Motor neuron (in vitro differentiated cells): Measurements from ENCODE around the gene PAQR5. TPM values are rescaled to one million over a fixed set of nuclear protein-coding genes. Genes with fewer than 3 reads are reported as not detected.
A peak's percentile ranks its signal among the peaks of the same experiment; 100 is the strongest.

Experiments
- ATAC-seq, 8 experiments: fragments of 200-7000 bp; cut with Tn5 transposase; replicated peaks in 6 of 8; 2 replicates each; pipeline ENCODE4 v1.8.0; 2021; ENCODE audit warnings: mild to moderate bottlenecking in 8 of 8, moderate library complexity in 8 of 8
- H3K27ac ChIP-seq, 2 donors: fragments of 250-450 bp; sonication (Bioruptor Pico); 2 replicates each; pipeline ENCODE4 v1.9.0; 2021; ENCODE audit warnings: antibody characterized with exemption in 2 of 2, mild to moderate bottlenecking in 2 of 2, moderate library complexity in 1 of 2
- H3K4me1 ChIP-seq, 2 donors: fragments of 250-450 bp; sonication (Bioruptor Pico); replicated peaks in 1 of 2; 2 replicates each; pipeline ENCODE4 v1.6.1; 2021; ENCODE audit warnings: antibody characterized with exemption in 2 of 2, mild to moderate bottlenecking in 2 of 2, moderate library complexity in 1 of 2
- H3K4me3 ChIP-seq, 5 donors: fragments of 250-450 bp; sonication (Bioruptor Pico); 2 replicates each; pipeline ENCODE4 v1.9.0; 2021; ENCODE audit warnings: antibody characterized with exemption in 5 of 5, mild to moderate bottlenecking in 5 of 5, moderate library complexity in 4 of 5
- WGBS, 10 experiments: fragments of 450-650 bp; shearing (Covaris generic); methylation state at CpG; one replicate each; pipeline ENCODE4 v1.0.0; 2022; 5-methylcytosine and 5-hydroxymethylcytosine counted together
- in situ Hi-C, 9 experiments: fragments of 400-800 bp; cut with MboI; loops; one replicate each; pipeline ENCODE4 v1.15.0; 2021; ENCODE audit warnings: low sequenced_read_pairs in 9 of 9, low pct_unique_long_range_greater_than_20kb in 2 of 9; ENCODE audit not compliant: unreplicated experiment in 9 of 9
- total RNA-seq, 8 experiments: library from RNA; unstranded; fragments of 300-600 nt; gene quantifications; 2 replicates each; pipeline versions ENCODE4 v1.2.3 to v1.2.4, GENCODE V29; 2022

PAQR5 gene
- total RNA-seq, 8 experiments from 2014 or later: 0.11 to 2.8 (median 0.62) TPM

GRCh38 chr15:69313432-69314000 is 14.8 kb downstream of the PAQR5 start:
- in situ Hi-C loops: no loop called here
- peaks cover 0 to 2% of the 10 kb centered on the region in 2 donors for H3K4me1 ChIP-seq
- no peak overlapping the region for H3K4me3 ChIP-seq
- WGBS, 10 experiments: 29 to 100% (median 80%) methylated on average over 1 to 5 of the region's 8 CpGs; no CpG with 5 or more reads in 1 of the 10 experiments
- no peak overlapping the region for H3K27ac ChIP-seq
- no peak for ATAC-seq

DNA sequence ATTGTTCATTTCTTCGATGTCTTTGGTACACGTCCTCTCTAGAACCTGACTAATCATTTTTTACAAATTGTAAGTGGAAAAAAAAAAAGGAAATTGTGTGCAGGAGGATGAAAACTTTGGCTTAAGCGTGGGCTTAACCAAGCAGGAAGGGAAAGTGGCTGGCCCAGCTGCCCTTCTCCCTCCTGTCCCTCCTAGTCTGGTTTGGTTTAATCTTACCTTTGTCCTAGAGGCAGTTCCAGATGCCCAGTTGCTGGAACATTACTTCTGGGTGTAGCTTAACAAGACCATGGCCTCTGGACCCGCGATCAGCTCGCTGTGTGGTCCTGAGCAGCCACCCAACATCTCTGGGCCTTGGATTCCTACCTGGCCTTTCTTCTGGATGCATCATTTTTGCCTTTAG is 15.4 kb downstream of the PAQR5 start:
- no peak for ATAC-seq
- in situ Hi-C loops: no loop called here
- H3K27ac ChIP-seq: no peak overlapping the region
- 65 to 100% (median 93%) methylated on average over 1 to 5 of the region's 6 CpGs; no CpG with 5 or more reads in 1 of the 10 experiments for WGBS, 10 experiments
- no peak overlapping the region for H3K4me3 ChIP-seq
- H3K4me1 ChIP-seq: peaks cover 0 to 2% of the 10 kb centered on the region in 2 donors

- in situ Hi-C loops: no loop called here
- 67 to 100% (median 87%) methylated on average over 2 to 5 of the region's 8 CpGs; no CpG with 5 or more reads in 6 of the 10 experiments for WGBS, 10 experiments
- H3K27ac ChIP-seq: no peak overlapping the region
- no peak for ATAC-seq
- peaks cover 0 to 2% of the 10 kb centered on the region in 2 donors for H3K4me1 ChIP-seq
- no peak overlapping the region for H3K4me3 ChIP-seq
These were observed 16.0 kb downstream of the PAQR5 start for GRCh38 chr15:69314736-69315135.

GRCh38 chr15:69315402-69316110 is 16.8 kb downstream of the PAQR5 start:
- WGBS, 10 experiments: 60 to 93% (median 77%) methylated on average over 1 to 7 of the region's 9 CpGs; no CpG with 5 or more reads in 1 of the 10 experiments

DNA sequence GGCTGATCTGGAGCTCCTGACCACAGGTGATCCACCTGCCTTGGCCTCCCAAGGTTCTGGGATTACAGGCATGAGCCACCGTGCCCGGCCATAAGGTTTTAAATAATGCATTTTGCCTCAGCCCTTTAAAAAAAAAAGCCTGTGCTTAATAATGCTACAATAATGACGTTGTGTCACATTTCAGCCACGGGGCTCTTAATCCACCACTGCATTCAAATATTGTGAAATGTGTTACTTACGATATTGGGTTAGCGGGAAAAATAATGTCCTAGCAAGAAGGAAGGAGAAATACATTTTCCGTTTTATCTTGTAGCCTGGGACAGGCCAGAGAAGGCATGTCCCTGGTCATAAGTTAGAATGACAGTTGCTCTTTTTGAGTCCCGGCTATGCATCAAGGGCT is 17.6 kb downstream of the PAQR5 start:
- WGBS, 10 experiments: 76 to 100% (median 89%) methylated on average over 1 to 7 of the region's 8 CpGs; no CpG with 5 or more reads in 2 of the 10 experiments
- in situ Hi-C loops: no loop called here
- Histone ChIP-seq H3K4me3 (no peak overlapping the region), H3K4me1 (peaks cover 0 to 2% of the 10 kb centered on the region in 2 donors), H3K27ac (no peak overlapping the region)
- ATAC-seq: peak in 1 of 8 experiments; percentile 32

More at GRCh38 chr15:69315402-69316110, 16.8 kb downstream of the PAQR5 start:
- Histone ChIP-seq H3K27ac (no peak overlapping the region), H3K4me3 (no peak overlapping the region), H3K4me1 (peaks cover 0 to 2% of the 10 kb centered on the region in 2 donors)
- no peak for ATAC-seq
- in situ Hi-C loops: no loop called here

GRCh38 chr15:69317392-69317841 is 18.7 kb downstream of the PAQR5 start:
- Histone ChIP-seq H3K4me3 (no peak overlapping the region), H3K4me1 (peaks cover 0 to 2% of the 10 kb centered on the region in 2 donors), H3K27ac (no peak overlapping the region)
- WGBS, 10 experiments: 20 to 82% (median 40%) methylated on average over 1 to 4 of the region's 5 CpGs; no CpG with 5 or more reads in 3 of the 10 experiments
- in situ Hi-C loops: no loop called here
- ATAC-seq: no peak

DNA sequence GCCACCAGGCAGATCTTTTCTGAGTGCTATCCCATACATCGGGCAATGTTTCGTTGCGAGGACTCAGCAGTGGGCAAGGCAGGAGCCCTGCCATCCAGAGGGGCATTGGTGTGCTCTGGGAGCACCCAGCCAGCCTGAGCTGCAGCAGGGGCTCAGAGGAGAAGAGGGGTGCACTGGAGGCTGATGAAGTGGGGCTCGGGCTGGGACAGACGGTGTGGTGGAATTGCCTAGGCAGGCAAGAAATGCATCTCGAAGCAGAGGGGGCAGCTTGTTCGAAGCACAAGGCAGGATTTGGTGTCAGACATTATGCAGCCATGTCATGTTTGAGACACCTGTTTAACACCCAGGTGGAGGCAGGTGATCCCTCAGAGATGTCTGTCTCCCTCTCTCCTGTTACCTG is 19.3 kb downstream of the PAQR5 start:
- Histone ChIP-seq H3K27ac (no peak overlapping the region), H3K4me3 (no peak overlapping the region), H3K4me1 (peaks cover 0 to 2% of the 10 kb centered on the region in 2 donors)
- 86 to 100% (median 99%) methylated on average over 2 to 5 of the region's 7 CpGs; no CpG with 5 or more reads in 6 of the 10 experiments for WGBS, 10 experiments
- in situ Hi-C loops: no loop called here
- no peak for ATAC-seq

- no peak overlapping the region for H3K27ac ChIP-seq
- H3K4me3 ChIP-seq: no peak overlapping the region
- in situ Hi-C loops: no loop called here
- peaks cover 0 to 2% of the 10 kb centered on the region in 2 donors for H3K4me1 ChIP-seq
- WGBS, 10 experiments: 75 to 100% (median 87%) methylated on average over 1 to 5 of the region's 19 CpGs; no CpG with 5 or more reads in 2 of the 10 experiments
- ATAC-seq: no peak
These were observed 21.0 kb downstream of the PAQR5 start for GRCh38 chr15:69319384-69320375.

- Histone ChIP-seq H3K27ac (no peak overlapping the region), H3K4me1 (peaks cover 1 to 2% of the 10 kb centered on the region in 2 donors), H3K4me3 (no peak overlapping the region)
- ATAC-seq: no peak
- WGBS, 10 experiments: 48 to 100% (median 84%) methylated on average over 2 to 7 of the region's 7 CpGs
- in situ Hi-C loops: no loop called here
These were observed 22.4 kb downstream of the PAQR5 start for GRCh38 chr15:69320977-69321554.

DNA sequence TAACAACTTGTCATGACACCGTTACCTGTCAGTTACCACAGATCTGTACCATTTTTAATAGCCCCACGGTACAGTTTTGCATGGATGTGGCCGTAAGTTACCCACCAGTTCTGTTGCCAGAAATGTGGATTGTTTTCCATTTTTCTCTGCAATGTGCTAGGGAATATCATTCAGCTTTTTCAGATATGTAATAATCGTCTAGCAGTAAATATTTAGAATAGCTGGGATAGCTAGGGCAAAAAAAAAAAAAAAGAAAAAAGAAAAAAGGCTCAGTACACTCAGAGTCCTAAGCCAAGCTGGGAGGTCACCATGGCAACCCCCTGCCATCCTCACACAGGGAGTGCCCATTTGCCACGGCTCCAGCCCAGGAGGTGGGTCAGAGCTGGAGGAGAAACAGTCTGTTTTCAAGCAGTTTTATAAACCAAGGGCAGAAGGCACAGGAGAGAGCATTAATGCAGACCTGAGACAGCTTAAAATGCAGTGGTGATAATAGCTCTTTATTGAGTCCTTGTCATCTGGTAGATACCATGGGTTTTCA is 25.2 kb downstream of the PAQR5 start:
- Histone ChIP-seq H3K27ac (no peak overlapping the region), H3K4me1 (peaks cover 0 to 3% of the 10 kb centered on the region in 2 donors), H3K4me3 (no peak overlapping the region)
- ATAC-seq: peak in 5 of 8 experiments; percentile 63 to 100 (median 86)
- in situ Hi-C loops: no loop called here
- WGBS, 10 experiments: 27 to 90% (median 54%) methylated on average over 2 to 5 of the region's 5 CpGs

GRCh38 chr15:69324565-69324964 is 25.9 kb downstream of the PAQR5 start:
- in situ Hi-C loops: no loop called here
- no peak overlapping the region for H3K4me3 ChIP-seq
- H3K4me1 ChIP-seq: peaks cover 0 to 3% of the 10 kb centered on the region in 2 donors
- ATAC-seq: no peak
- H3K27ac ChIP-seq: no peak overlapping the region
- 86 to 100% (median 90%) methylated on average over 1 to 5 of the region's 5 CpGs; no CpG with 5 or more reads in 4 of the 10 experiments for WGBS, 10 experiments

- WGBS, 10 experiments: 67 to 100% (median 83%) methylated on average over 2 to 5 of the region's 7 CpGs; no CpG with 5 or more reads in 4 of the 10 experiments
- Histone ChIP-seq H3K27ac (no peak overlapping the region), H3K4me3 (no peak overlapping the region), H3K4me1 (peaks cover 0 to 3% of the 10 kb centered on the region in 2 donors)
- no peak for ATAC-seq
- in situ Hi-C loops: no loop called here
These were observed 26.8 kb downstream of the PAQR5 start for GRCh38 chr15:69325456-69325971.
